Activated naive CD8-positive, alpha-beta T cell (primary cell): ENCODE measurements around the gene SNTG2.
A peak's percentile ranks its signal among the peaks of the same experiment; 100 is the strongest.

Experiments used
- H3K27ac Mint-ChIP-seq: one replicate; pipeline ENCODE4 v1.8.0; 2021; ENCODE audit warnings: mixed read lengths
- H3K27me3 Mint-ChIP-seq: one replicate; pipeline ENCODE4 v1.8.0; 2021; ENCODE audit warnings: mixed read lengths
- H3K36me3 Mint-ChIP-seq: one replicate; pipeline ENCODE4 v1.8.0; 2021; ENCODE audit warnings: mixed read lengths
- H3K4me1 Mint-ChIP-seq: one replicate; pipeline ENCODE4 v1.8.0; 2021; ENCODE audit warnings: low read depth, mixed read lengths
- H3K4me3 Mint-ChIP-seq: one replicate; pipeline ENCODE4 v1.8.0; 2021; ENCODE audit warnings: mild to moderate bottlenecking, mixed read lengths
- H3K9me3 Mint-ChIP-seq: one replicate; pipeline ENCODE4 v1.8.0; 2021; ENCODE audit warnings: low read depth, mixed read lengths

SNTG2 gene

DNA sequence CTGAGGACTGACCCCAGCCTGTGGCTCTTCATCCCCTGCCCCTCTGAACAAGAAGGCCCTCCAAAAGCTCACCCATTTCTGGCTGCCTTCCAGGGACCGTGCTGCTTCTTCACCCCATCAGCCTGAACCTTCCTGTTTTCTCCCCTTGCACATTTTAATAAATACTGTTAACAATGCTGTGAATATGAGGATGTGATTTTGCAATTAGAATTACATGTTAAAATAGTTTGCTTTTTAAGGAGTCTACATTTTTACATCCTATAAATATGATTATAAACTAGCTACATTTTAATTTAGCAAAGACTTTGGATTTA lies 4.0 kb downstream of the SNTG2 start:
- H3K27me3 Mint-ChIP-seq = peaks cover 3% of the 10 kb centered on the region
- no peak overlapping the region for H3K4me3 Mint-ChIP-seq
- H3K9me3 Mint-ChIP-seq = no peaks in the 10 kb centered on the region
- H3K27ac Mint-ChIP-seq = no peak overlapping the region
- peaks cover 34% of the 10 kb centered on the region for H3K4me1 Mint-ChIP-seq
- H3K36me3 Mint-ChIP-seq = no peaks in the 10 kb centered on the region

DNA sequence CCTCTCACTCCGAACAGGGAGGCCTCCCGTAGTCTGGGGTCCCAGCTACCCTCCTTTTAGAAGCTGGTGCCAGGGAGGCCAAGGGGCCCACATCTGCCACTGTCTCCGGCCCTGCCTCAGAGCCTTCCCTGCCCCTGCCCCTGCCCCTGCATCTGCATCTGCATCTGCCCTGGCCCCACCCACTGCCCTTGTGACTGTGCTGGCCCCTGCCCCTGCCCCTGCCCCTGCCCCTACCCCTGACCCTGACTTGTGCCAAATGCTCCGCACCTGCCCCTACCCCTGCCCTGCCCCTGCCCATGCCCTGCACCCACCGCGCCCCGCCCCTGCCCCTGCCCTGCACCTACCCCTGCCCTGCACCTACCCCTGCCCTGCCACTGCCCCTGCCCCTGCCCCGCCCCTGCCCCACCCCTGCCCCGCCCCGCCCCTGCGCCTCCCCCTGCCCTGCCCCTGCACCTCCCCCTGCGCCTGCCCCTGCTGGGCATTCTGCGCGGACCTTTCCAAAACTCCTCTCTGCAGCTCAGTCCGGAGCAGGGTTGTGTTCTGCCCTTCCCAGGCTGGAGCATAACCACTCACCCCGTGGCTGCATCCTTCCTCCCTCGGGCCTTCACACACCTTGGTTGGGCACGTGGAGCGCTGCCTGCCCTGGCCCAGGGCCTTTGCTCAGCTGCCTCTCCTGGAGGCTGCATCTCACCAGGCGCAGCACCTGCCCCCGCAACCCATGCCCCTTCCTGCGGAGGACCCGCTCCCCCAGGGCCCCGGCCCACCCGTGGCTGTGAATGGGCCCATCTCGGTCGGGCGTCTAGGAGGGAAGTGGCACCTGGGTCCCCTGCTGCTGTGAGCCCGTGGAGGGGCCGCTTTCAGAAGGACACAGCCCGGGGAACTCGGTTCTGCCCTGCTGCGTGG lies 5.4 kb downstream of the SNTG2 start:
- H3K36me3 Mint-ChIP-seq = no peaks in the 10 kb centered on the region
- no peaks in the 10 kb centered on the region for H3K9me3 Mint-ChIP-seq
- peaks cover 32% of the 10 kb centered on the region for H3K4me1 Mint-ChIP-seq
- no peak overlapping the region for H3K4me3 Mint-ChIP-seq
- no peak overlapping the region for H3K27ac Mint-ChIP-seq
- peaks cover 3% of the 10 kb centered on the region for H3K27me3 Mint-ChIP-seq

- no peaks in the 10 kb centered on the region for H3K36me3 Mint-ChIP-seq
- peaks cover 23% of the 10 kb centered on the region for H3K4me1 Mint-ChIP-seq
- H3K4me3 Mint-ChIP-seq = no peak overlapping the region
- H3K27me3 Mint-ChIP-seq = no peaks in the 10 kb centered on the region
- H3K27ac Mint-ChIP-seq = no peak overlapping the region
- no peaks in the 10 kb centered on the region for H3K9me3 Mint-ChIP-seq
Measured at GRCh38 chr2:959457-959856, 8.8 kb downstream of the SNTG2 start.

DNA sequence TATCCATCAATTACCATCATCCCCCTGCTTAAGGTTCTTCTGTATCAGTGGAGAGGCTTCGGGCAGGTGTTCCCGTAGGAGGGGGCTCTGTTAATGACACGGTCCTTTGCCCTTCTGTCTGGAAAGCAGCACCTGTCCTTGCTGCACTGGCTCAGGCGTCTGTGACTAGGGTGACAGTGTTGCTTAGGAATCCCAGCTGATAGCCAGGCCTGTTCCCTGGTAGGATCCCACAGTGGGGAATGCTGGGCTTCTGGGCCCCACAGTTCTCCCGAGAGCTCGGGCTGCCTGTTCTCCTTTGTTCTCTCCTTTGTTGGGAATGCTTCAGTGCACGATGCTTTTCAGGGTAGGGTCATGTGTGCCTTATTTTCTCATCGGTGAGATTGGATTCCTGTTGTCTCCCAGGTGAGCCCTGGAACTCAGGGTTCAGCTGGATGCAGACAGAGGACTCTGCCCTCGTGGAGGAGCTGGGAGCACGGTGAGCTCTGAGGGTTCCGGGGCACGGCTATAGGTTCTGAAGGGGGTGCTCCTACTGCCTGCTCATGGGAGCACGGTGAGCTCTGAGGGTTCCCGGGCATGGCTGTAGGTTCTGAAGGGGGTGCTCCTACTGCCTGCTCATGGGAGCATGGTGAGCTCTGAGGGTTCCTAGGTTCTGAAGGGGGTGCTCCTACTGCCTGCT lies 9.6 kb downstream of the SNTG2 start:
- Mint-ChIP-seq H3K36me3 (no peaks in the 10 kb centered on the region), H3K27ac (no peak overlapping the region), H3K9me3 (no peaks in the 10 kb centered on the region), H3K4me3 (no peak overlapping the region), H3K27me3 (no peaks in the 10 kb centered on the region), H3K4me1 (peaks cover 20% of the 10 kb centered on the region)

- peaks cover 20% of the 10 kb centered on the region for H3K4me1 Mint-ChIP-seq
- H3K4me3 Mint-ChIP-seq = no peak overlapping the region
- H3K9me3 Mint-ChIP-seq = no peaks in the 10 kb centered on the region
- no peaks in the 10 kb centered on the region for H3K27me3 Mint-ChIP-seq
- H3K36me3 Mint-ChIP-seq = no peaks in the 10 kb centered on the region
- H3K27ac Mint-ChIP-seq = peak overlapping the region; percentile 62
Measured at GRCh38 chr2:961786-962185, 11.1 kb downstream of the SNTG2 start.

GRCh38 chr2:963876-964275 lies 13.2 kb downstream of the SNTG2 start:
- H3K27me3 Mint-ChIP-seq = no peaks in the 10 kb centered on the region

GRCh38 chr2:964562-964961 lies 13.9 kb downstream of the SNTG2 start:
- Mint-ChIP-seq H3K36me3 (peaks cover 5% of the 10 kb centered on the region), H3K27me3 (no peaks in the 10 kb centered on the region), H3K4me1 (peaks cover 16% of the 10 kb centered on the region), H3K9me3 (no peaks in the 10 kb centered on the region), H3K27ac (no peak overlapping the region), H3K4me3 (no peak overlapping the region)

More at GRCh38 chr2:963876-964275, 13.2 kb downstream of the SNTG2 start:
- Mint-ChIP-seq H3K4me1 (peaks cover 16% of the 10 kb centered on the region), H3K27ac (no peak overlapping the region), H3K36me3 (peaks cover 5% of the 10 kb centered on the region), H3K4me3 (no peak overlapping the region), H3K9me3 (no peaks in the 10 kb centered on the region)

DNA sequence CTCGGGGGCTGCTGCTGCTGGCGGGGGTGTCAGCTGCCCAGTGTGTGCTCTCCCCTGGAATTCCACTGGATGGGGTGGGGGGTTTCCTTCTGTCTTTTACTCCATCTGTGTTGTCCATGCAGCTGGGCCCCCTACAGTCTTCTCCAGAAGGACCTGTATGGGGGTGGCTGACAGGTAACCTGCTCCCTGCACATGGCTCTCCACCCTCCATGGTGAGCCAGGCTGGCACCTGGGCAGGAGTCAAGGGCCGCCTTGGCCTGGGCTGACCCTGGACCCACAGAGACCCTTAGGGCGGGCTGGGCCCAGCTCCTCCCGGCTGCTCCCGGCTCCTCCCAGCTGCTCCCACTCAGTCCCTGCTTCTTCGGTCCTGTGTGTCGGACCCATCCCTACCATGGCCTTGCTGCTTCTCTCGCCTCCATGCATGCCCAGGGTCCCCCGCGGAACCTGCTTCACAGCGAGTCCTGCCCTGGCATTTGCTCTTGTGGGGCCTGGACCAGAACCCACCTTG lies 15.0 kb downstream of the SNTG2 start:
- H3K4me1 Mint-ChIP-seq = peaks cover 18% of the 10 kb centered on the region
- H3K36me3 Mint-ChIP-seq = peaks cover 5% of the 10 kb centered on the region
- no peak overlapping the region for H3K4me3 Mint-ChIP-seq
- peaks cover under 1% of the 10 kb centered on the region for H3K9me3 Mint-ChIP-seq
- no peak overlapping the region for H3K27ac Mint-ChIP-seq
- no peaks in the 10 kb centered on the region for H3K27me3 Mint-ChIP-seq

DNA sequence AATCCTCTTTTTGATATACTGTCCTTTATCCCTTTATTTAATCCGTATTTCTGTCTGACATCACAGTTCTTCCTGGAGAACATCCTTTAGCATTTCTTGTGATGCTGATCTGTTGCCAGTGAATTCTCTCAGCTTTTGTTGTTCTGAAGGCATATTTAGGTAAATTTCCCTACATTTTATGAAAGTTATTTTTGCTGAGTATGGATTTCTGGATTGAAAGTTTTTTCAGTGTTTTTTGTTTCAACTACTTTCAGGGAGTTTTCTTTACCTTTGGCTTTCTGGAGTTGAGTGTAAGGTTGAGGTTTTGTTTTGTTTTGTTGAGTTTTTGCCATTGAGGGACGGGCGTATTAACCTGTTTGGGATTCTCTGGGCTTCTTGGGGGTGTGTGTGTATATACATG lies 22.5 kb downstream of the SNTG2 start:
- H3K4me3 Mint-ChIP-seq = peak overlapping the region; percentile 46
- H3K27me3 Mint-ChIP-seq = no peaks in the 10 kb centered on the region
- peak overlapping the region; percentile 34 for H3K27ac Mint-ChIP-seq
- peaks cover 72% of the 10 kb centered on the region for H3K4me1 Mint-ChIP-seq
- peaks cover 23% of the 10 kb centered on the region for H3K36me3 Mint-ChIP-seq
- H3K9me3 Mint-ChIP-seq = peaks cover 15% of the 10 kb centered on the region

- Mint-ChIP-seq H3K36me3 (peaks cover 19% of the 10 kb centered on the region), H3K9me3 (peaks cover 15% of the 10 kb centered on the region), H3K27ac (peak overlapping the region; percentile 79), H3K4me1 (peaks cover 79% of the 10 kb centered on the region), H3K4me3 (peak overlapping the region; percentile 71), H3K27me3 (no peaks in the 10 kb centered on the region)
Measured at GRCh38 chr2:974054-974453, 23.4 kb downstream of the SNTG2 start.

- Mint-ChIP-seq H3K9me3 (peaks cover 15% of the 10 kb centered on the region), H3K27me3 (no peaks in the 10 kb centered on the region), H3K36me3 (peaks cover 19% of the 10 kb centered on the region), H3K4me3 (peak overlapping the region; percentile 71), H3K27ac (peak overlapping the region; percentile 79), H3K4me1 (peaks cover 84% of the 10 kb centered on the region)
Measured at GRCh38 chr2:974502-974901, 23.9 kb downstream of the SNTG2 start.

GRCh38 chr2:975095-975494 lies 24.4 kb downstream of the SNTG2 start:
- Mint-ChIP-seq H3K36me3 (peaks cover 19% of the 10 kb centered on the region), H3K4me3 (peak overlapping the region; percentile 71), H3K27ac (peak overlapping the region; percentile 79), H3K27me3 (no peaks in the 10 kb centered on the region), H3K4me1 (peaks cover 85% of the 10 kb centered on the region), H3K9me3 (peaks cover 15% of the 10 kb centered on the region)

DNA sequence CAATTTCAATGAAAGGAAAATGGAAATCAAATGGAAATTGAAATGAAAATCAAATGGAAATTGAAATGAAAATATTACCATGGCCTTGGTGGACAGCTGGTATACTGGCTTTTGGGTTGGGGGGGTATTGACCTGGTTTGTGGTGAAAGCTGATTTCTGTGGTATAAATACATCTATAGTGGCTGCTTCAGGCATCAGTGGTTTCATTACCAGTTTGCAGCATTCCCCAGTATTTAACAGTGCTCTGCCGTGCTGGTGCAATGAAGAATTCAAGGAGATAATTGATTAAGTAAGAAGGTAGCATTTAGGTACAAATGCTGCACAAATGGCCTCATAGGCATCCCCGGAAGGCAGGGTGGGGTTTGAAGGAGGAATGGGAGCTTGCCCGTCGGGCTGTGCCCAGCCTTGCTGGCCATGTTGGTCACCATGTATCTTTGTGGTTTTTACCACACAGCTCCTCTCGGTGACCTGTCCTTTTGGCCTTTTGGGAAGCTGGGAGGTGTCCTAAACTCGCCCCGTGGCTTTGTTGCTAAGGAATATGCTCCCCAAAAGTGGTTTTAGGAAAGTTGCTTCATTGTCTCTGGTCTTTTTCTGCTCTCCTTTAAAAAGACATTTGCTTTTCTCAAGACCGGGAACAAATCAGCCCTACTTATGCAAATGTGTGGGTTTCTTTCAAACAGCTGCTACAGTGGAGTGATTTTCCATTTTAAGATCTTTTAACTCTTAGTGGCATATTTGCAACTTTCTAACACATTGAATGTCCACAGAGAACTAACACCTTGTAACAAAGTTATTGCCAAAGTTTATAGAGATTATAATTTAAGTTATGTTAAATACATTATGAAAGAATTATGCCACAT lies 28.6 kb downstream of the SNTG2 start:
- Mint-ChIP-seq H3K4me1 (peaks cover 77% of the 10 kb centered on the region), H3K27me3 (no peaks in the 10 kb centered on the region), H3K36me3 (peaks cover 7% of the 10 kb centered on the region), H3K27ac (no peak overlapping the region), H3K4me3 (peak overlapping the region; percentile 20), H3K9me3 (no peaks in the 10 kb centered on the region)

DNA sequence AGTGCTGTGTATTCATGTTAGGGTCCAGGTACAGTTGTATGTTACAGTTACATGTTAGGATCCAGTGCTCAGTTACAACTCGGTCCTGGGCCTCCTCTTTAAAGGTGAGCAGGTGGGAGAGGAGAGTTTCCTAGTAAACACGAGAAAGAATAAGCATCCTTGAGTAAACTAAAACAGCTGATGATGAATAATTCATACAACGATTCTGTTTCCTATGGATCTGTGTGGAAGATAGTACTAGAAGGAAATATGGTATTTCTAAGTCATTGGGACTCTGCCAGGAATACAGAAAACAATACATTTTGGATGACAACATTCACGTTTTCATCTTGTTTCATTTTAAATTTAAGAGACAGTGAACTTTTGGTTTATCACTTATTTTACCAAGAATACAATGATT lies 29.5 kb downstream of the SNTG2 start:
- H3K27me3 Mint-ChIP-seq = no peaks in the 10 kb centered on the region
- H3K4me3 Mint-ChIP-seq = no peak overlapping the region
- no peak overlapping the region for H3K27ac Mint-ChIP-seq
- no peaks in the 10 kb centered on the region for H3K9me3 Mint-ChIP-seq
- peaks cover 77% of the 10 kb centered on the region for H3K4me1 Mint-ChIP-seq
- H3K36me3 Mint-ChIP-seq = peaks cover 7% of the 10 kb centered on the region

DNA sequence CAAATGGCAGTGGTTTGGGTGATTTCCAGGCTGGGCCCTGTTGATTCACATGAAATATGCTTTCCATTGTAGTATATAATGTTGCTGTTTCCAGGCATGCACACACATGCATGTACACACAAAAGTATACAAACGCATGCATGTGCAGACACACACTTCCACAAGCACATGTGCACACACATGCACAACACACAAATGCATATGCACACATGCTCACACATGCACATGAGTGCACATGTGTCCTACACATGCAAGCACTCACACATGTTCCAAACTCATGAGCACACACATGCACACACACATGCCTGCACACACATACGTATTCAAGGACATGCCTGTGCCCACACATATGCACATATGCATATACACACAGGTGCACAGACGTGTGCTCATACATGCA lies 30.6 kb downstream of the SNTG2 start:
- Mint-ChIP-seq H3K4me3 (no peak overlapping the region), H3K4me1 (peaks cover 77% of the 10 kb centered on the region), H3K9me3 (no peaks in the 10 kb centered on the region), H3K27me3 (no peaks in the 10 kb centered on the region), H3K27ac (no peak overlapping the region), H3K36me3 (peaks cover 7% of the 10 kb centered on the region)
